Ascending aorta (tissue), 2 donors: ENCODE results near the gene PSTPIP1. TPM values are rescaled to one million over a fixed set of nuclear protein-coding genes. Genes with fewer than 3 reads are reported as not detected.

ENCODE experiments used
- DNase-seq, 2 donors: peaks; one replicate each; pipeline ENCODE4 v3.0.0-alpha.2; 2019; ENCODE audit warnings: low spot score in 2 of 2
- H3K27ac ChIP-seq, 2 donors: fragments of 200-600 bp; sonication (generic); one replicate each; pipeline ENCODE4 v1.5.1; 2016 to 2017; ENCODE audit warnings: mild to moderate bottlenecking in 1 of 2
- H3K27me3 ChIP-seq: fragments of 200-600 bp; sonication (generic); one replicate; pipeline ENCODE4 v1.5.1; 2017
- H3K36me3 ChIP-seq, 2 donors: fragments of 200-600 bp; sonication (generic); one replicate each; pipeline ENCODE4 v1.5.1; 2016
- H3K4me1 ChIP-seq, 2 donors: fragments of 200-600 bp; sonication (generic); one replicate each; pipeline ENCODE4 v1.5.1; 2016 to 2017; ENCODE audit warnings: mild to moderate bottlenecking in 1 of 2
- H3K4me3 ChIP-seq, 2 donors: fragments of 200-600 bp; sonication (generic); one replicate each; pipeline ENCODE4 v1.5.1; 2016 to 2017; ENCODE audit warnings: mild to moderate bottlenecking in 1 of 2
- H3K9me3 ChIP-seq, 2 donors: fragments of 200-600 bp; sonication (generic); one replicate each; pipeline ENCODE4 v1.5.1; 2016
- intact Hi-C: fragments of 100-400 bp; cut with DNase I; formaldehyde crosslinking; loops from one replicate; pipeline ENCODE4 v1.15.1; 2023
- total RNA-seq: library from RNA; depleted of rRNA; stranded (reverse); fragments of >200 nt; gene quantifications from one replicate; pipeline ENCODE4 v1.1.0, GENCODE V29; 2016
- TF ChIP-seq, protein P1 (sequence below), 3 experiments: fragments of 200-600 bp in 2 of 3; fragments of 450-650 bp in 1 of 3; sonication (generic) in 2 of 3; IDR thresholded peaks; one replicate each; pipeline ENCODE4 v1.5.1; 2016 to 2019; ENCODE audit warnings: antibody characterized with exemption in 3 of 3, mild to moderate bottlenecking in 1 of 3, moderate library complexity in 1 of 3

The PSTPIP1 gene
- total RNA-seq, 1 donor from 2014 or later, result 14.6 TPM

DNA sequence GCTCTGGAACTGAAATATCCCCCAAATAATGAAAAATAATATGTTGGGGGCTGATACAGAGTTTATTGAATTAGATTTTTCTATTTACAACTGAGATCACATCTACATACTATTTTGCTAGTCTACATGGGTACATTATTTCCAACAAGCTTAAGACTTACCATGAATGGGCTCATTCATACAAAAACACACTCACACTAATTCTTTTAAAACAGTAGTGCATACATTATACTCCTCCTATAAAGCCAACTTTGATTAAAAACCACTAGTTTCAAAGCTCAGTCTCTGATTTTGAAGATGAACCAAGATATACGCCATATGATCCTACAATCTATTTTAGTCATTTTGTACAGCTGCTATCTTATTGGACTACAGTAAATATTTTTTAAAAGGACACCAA lies 51.1 kb downstream of the PSTPIP1 start:
- no peaks in the 10 kb centered on the region for H3K9me3 ChIP-seq
- TF ChIP-seq, protein P1, sequence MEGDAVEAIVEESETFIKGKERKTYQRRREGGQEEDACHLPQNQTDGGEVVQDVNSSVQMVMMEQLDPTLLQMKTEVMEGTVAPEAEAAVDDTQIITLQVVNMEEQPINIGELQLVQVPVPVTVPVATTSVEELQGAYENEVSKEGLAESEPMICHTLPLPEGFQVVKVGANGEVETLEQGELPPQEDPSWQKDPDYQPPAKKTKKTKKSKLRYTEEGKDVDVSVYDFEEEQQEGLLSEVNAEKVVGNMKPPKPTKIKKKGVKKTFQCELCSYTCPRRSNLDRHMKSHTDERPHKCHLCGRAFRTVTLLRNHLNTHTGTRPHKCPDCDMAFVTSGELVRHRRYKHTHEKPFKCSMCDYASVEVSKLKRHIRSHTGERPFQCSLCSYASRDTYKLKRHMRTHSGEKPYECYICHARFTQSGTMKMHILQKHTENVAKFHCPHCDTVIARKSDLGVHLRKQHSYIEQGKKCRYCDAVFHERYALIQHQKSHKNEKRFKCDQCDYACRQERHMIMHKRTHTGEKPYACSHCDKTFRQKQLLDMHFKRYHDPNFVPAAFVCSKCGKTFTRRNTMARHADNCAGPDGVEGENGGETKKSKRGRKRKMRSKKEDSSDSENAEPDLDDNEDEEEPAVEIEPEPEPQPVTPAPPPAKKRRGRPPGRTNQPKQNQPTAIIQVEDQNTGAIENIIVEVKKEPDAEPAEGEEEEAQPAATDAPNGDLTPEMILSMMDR (IDR thresholded peaks at IDR 0.05), result no peak
- H3K27ac ChIP-seq, result no peak overlapping the region
- H3K27me3 ChIP-seq, result no peaks in the 10 kb centered on the region
- peaks cover 0 to 7% of the 10 kb centered on the region in 2 donors for H3K4me1 ChIP-seq
- H3K4me3 ChIP-seq, result no peak overlapping the region
- intact Hi-C loops, result no loop called here
- H3K36me3 ChIP-seq, result peaks cover 7 to 26% of the 10 kb centered on the region in 2 donors
- no peak for DNase-seq

DNA sequence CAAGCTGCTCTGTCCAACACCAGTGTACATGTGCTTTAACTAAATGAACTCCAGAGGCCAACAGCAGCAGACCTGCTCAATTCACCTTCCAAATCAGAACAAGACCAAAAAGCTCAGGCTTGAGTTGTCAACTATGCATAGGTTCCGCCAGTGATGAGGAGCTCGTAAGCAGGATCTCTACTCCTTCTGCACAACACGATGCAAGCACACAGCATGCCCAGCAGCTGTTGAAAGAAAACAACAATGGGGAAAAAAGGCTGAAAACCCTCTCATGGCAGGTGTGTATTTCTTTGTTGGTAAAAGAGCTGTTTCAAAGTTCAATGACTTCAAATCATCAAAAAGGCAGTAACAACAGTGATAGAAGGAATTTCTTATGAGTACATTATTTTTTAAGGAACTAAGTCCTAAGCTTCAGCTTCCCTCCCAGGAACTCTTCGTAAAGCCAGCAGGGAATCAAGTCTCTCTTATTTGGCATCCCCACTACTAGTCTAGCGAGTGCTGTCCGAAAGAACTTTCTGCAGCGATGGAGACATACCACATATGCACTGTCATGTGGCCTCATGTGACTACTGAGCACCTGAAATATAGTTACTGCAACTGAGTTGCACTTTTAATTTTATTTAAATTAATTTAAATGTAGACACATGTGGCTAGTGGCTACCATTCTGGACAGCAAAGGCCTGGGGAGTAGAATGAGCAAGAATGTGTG lies 51.9 kb downstream of the PSTPIP1 start:
- Histone ChIP-seq H3K4me3 (no peak overlapping the region), H3K4me1 (peaks cover 0 to 7% of the 10 kb centered on the region in 2 donors), H3K27me3 (no peaks in the 10 kb centered on the region), H3K36me3 (peaks cover 15 to 33% of the 10 kb centered on the region in 2 donors), H3K9me3 (no peaks in the 10 kb centered on the region), H3K27ac (no peak overlapping the region)
- TF ChIP-seq, protein P1 (IDR thresholded peaks at IDR 0.05), result no peak
- intact Hi-C loops, result no loop called here
- no peak for DNase-seq

DNA sequence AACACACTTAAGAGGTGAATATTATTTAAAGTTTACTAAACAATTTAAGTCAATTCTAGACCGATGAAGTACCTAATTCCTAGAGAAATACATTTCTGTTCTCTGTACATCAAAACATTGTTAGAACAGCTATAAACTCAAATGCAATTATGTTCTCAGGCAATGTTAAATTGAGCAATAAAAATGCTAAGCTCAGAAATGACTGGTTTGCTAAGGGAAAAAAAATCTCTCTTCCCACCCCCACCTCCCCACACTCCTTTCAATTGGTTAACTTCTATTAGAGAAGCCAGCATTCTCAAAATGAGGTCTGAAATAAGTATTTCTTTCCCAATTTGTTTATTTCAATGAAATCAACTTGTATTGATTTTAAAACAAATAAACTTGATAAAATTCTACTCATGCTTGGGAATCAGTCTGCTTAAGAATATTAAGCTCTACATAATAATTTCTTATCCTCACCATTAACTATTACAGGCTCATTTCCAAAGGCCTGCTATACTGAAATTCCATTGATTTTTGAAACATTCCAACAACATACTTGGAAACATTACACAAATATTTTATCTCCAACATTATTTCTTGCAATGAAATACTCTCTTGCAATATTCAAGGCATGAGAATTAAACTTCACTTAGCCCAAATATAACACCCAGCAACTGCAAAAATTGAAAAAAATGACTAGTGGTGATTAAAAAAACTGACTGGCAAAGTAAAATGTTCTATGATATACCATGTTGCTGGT lies 53.4 kb downstream of the PSTPIP1 start:
- H3K4me1 ChIP-seq, result peaks cover 0 to 7% of the 10 kb centered on the region in 2 donors
- no peak overlapping the region for H3K4me3 ChIP-seq
- H3K36me3 ChIP-seq, result peaks cover 15 to 41% of the 10 kb centered on the region in 2 donors
- no peak overlapping the region for H3K27ac ChIP-seq
- TF ChIP-seq, protein P1 (IDR thresholded peaks at IDR 0.05), result no peak
- H3K9me3 ChIP-seq, result no peaks in the 10 kb centered on the region
- intact Hi-C loops, result no loop called here
- no peaks in the 10 kb centered on the region for H3K27me3 ChIP-seq
- DNase-seq, result no peak

DNA sequence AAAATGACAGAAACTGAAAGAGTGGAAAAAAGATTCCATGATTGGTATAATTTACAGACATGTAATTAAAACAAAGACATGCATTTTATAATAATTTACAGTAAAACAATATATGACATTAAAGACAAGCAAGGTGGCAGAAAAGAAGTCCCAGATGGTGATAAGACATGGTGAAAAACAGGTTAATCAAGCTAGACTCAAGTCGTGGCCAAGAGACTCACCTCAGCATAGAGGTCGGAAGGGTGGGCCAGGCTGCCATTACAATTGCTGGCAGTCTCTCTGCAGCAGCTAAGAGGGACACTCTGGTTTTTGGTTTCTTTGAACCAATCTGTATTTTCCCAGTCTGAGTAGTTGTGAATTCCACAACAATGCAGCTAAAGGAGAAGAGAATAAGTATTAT lies 57.6 kb downstream of the PSTPIP1 start:
- Histone ChIP-seq H3K27me3 (no peaks in the 10 kb centered on the region), H3K36me3 (peaks cover 8 to 17% of the 10 kb centered on the region in 2 donors), H3K9me3 (no peaks in the 10 kb centered on the region), H3K4me3 (no peak overlapping the region), H3K4me1 (peaks cover 0 to 3% of the 10 kb centered on the region in 2 donors), H3K27ac (no peak overlapping the region)
- no peak for DNase-seq
- TF ChIP-seq, protein P1 (IDR thresholded peaks at IDR 0.05), result no peak
- intact Hi-C loops, result no loop called here

DNA sequence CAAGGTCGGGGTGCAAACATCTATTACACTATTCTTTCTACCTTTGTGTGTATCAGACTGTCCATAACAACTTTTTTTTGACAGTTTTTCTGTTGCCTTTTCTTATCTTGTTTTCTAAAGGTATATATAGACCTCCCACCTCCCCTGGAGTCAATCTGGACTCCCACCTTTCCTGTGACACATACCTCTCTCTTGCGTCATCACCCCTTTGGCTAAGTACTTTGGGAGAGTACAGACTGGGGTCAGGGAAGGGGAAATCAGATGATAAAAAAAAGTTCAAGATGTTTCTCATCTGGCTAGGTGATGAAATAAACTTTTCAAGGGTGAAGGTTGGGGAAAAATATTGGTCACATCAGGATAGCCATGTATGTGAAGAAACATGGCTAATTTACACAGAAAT lies 58.8 kb downstream of the PSTPIP1 start:
- peaks cover 0 to under 1% of the 10 kb centered on the region in 2 donors for H3K4me1 ChIP-seq
- no peak overlapping the region for H3K4me3 ChIP-seq
- H3K27ac ChIP-seq, result no peak overlapping the region
- H3K9me3 ChIP-seq, result no peaks in the 10 kb centered on the region
- TF ChIP-seq, protein P1 (IDR thresholded peaks at IDR 0.05), result no peak
- no peaks in the 10 kb centered on the region for H3K27me3 ChIP-seq
- no peak for DNase-seq
- peaks cover 8 to 17% of the 10 kb centered on the region in 2 donors for H3K36me3 ChIP-seq
- intact Hi-C loops, result no loop called here
